SK-N-SH (cell line): ENCODE data around the gene PAPOLA. TPM values are rescaled to one million over a fixed set of nuclear protein-coding genes. Genes with fewer than 3 reads are reported as not detected.

Experiments used
- CTCF ChIA-PET: fragments of 300-600, 350-600 bp; formaldehyde crosslinking; extraction: SDS; loops from one replicate; lab custom pipeline; 2021; lab: Yijun Ruan, JAX
- POLR2A ChIA-PET: fragments of 350-600 bp; sonication (Branson Sonifier 250); formaldehyde crosslinking; extraction: SDS; loops from one replicate; lab custom pipeline; 2020; ENCODE audit warnings: antibody characterized with exemption, inconsistent platforms; lab: Yijun Ruan, JAX
- DNase-seq: peaks from one replicate; pipeline ENCODE4 v3.0.0; 2012
- H2AFZ ChIP-seq: fragments of 200-600 bp; sonication (generic); 2 replicates; pipeline ENCODE4 v1.8.1; 2016; ENCODE audit warnings: antibody characterized with exemption, mild to moderate bottlenecking, low read depth
- H3F3A ChIP-seq: fragments of 200-600 bp; sonication (generic); replicated peaks from 2 replicates; pipeline ENCODE3; 2016; ENCODE audit warnings: antibody characterized with exemption, mild to moderate bottlenecking; ENCODE audit not compliant: insufficient read depth
- H3K27ac ChIP-seq, 2 experiments: fragments of 200-500 bp in 1 of 2; fragments of 200-600 bp in 1 of 2; sonication (Bioruptor generic) in 1 of 2; sonication (generic), shearing (Covaris generic) in 1 of 2; 2 replicates each; pipeline versions ENCODE4 v1.5.1 to v1.6.1; 2014 to 2016; ENCODE audit warnings: low read depth in 2 of 2, inconsistent platforms in 1 of 2, low read length in 1 of 2, mild to moderate bottlenecking in 1 of 2, mixed read lengths in 1 of 2
- H3K27me3 ChIP-seq: fragments of 200-600 bp; sonication (generic), shearing (Covaris generic); 2 replicates; pipeline ENCODE4 v1.6.1; 2016; ENCODE audit warnings: mixed run types; ENCODE audit not compliant: insufficient read depth
- H3K36me3 ChIP-seq, 2 experiments: fragments of 200-500 bp in 1 of 2; fragments of 200-600 bp in 1 of 2; sonication (Bioruptor generic) in 1 of 2; sonication (generic) in 1 of 2; replicated peaks in 1 of 2; 2 replicates each; pipeline versions ENCODE3 to v1.5.1; 2014 to 2016; ENCODE audit warnings: low read length in 1 of 2, mild to moderate bottlenecking in 1 of 2; ENCODE audit not compliant: insufficient read depth in 2 of 2, control insufficient read depth in 1 of 2
- H3K4me1 ChIP-seq, 2 experiments: fragments of 200-500 bp in 1 of 2; fragments of 200-600 bp in 1 of 2; sonication (Bioruptor generic) in 1 of 2; sonication (generic), shearing (Covaris generic) in 1 of 2; 2 replicates each; pipeline versions ENCODE4 v1.5.1 to v1.6.1; 2014 to 2016; ENCODE audit warnings: low read depth in 1 of 2, low read length in 1 of 2, mixed run types in 1 of 2; ENCODE audit not compliant: insufficient read depth in 2 of 2, control insufficient read depth in 1 of 2
- H3K4me2 ChIP-seq: fragments of 200-600 bp; sonication (generic), shearing (Covaris generic); 2 replicates; pipeline ENCODE4 v1.6.1; 2017; ENCODE audit warnings: mixed run types
- H3K4me3 ChIP-seq, 2 experiments: fragments of 200-500 bp in 1 of 2; fragments of 200-600 bp in 1 of 2; sonication (Bioruptor generic) in 1 of 2; sonication (generic), shearing (Covaris generic) in 1 of 2; 2 replicates each; pipeline versions ENCODE4 v1.5.1 to v1.8.1; 2014 to 2016; ENCODE audit warnings: low read depth in 2 of 2, inconsistent platforms in 1 of 2, low read length in 1 of 2, mild to moderate bottlenecking in 1 of 2, mixed read lengths in 1 of 2, moderate library complexity in 1 of 2
- H3K79me2 ChIP-seq: fragments of 200-600 bp; sonication (generic); 2 replicates; pipeline ENCODE4 v1.8.1; 2017; ENCODE audit warnings: mild to moderate bottlenecking; ENCODE audit not compliant: insufficient read depth
- H3K9ac ChIP-seq: fragments of 200-600 bp; sonication (generic); 2 replicates; pipeline ENCODE4 v1.6.1; 2017; ENCODE audit warnings: mixed run types
- H3K9me2 ChIP-seq: fragments of 200-600 bp; sonication (generic); 2 replicates; pipeline ENCODE4 v1.6.1; 2017; ENCODE audit warnings: mixed run types
- H3K9me3 ChIP-seq: fragments of 200-600 bp; sonication (generic); 2 replicates; pipeline ENCODE4 v1.6.1; 2017; ENCODE audit warnings: mixed run types, mild to moderate bottlenecking, moderate library complexity
- H4K20me1 ChIP-seq: fragments of 200-600 bp; sonication (generic); 2 replicates; pipeline ENCODE4 v1.6.1; 2017; ENCODE audit warnings: mild to moderate bottlenecking, mixed run types; ENCODE audit not compliant: insufficient read depth
- CTCF ChIP-seq: fragments of 200-600 bp; sonication (generic); IDR thresholded peaks from 2 replicates; pipeline ENCODE4 v1.6.1; 2017; ENCODE audit warnings: antibody characterized with exemption, mild to moderate bottlenecking, moderate library complexity
- ELF1 ChIP-seq: IDR thresholded peaks from 2 replicates; pipeline ENCODE4 v1.4.0; 2012
- EP300 ChIP-seq, 2 experiments: IDR thresholded peaks; 2 replicates each; pipeline versions ENCODE4 v1.4.0 to v1.6.1; 2012; ENCODE audit warnings: borderline replicate concordance in 1 of 2, low read depth in 1 of 2, low read length in 1 of 2
- FOSL2 ChIP-seq: IDR thresholded peaks from 2 replicates; pipeline ENCODE4 v1.4.0; 2012; ENCODE audit warnings: low read depth, mild to moderate bottlenecking, moderate library complexity, borderline replicate concordance
- FOXJ3 ChIP-seq: sonication (generic); formaldehyde crosslinking; IDR thresholded peaks from 2 replicates; pipeline ENCODE4 v1.5.1; 2020; ENCODE audit warnings: mild to moderate bottlenecking, missing genetic modification reagents
- FOXM1 ChIP-seq: IDR thresholded peaks from 2 replicates; pipeline ENCODE4 v1.4.0; 2012; ENCODE audit warnings: low read depth, mild to moderate bottlenecking
- IRF3 ChIP-seq: fragments of 150-350 bp; IDR thresholded peaks from 2 replicates; pipeline ENCODE4 v1.6.1; 2016; ENCODE audit warnings: mild to moderate bottlenecking, low read depth, low read length
- MEF2A ChIP-seq: IDR thresholded peaks from 2 replicates; pipeline ENCODE4 v1.4.0; 2012; ENCODE audit warnings: low read depth, borderline replicate concordance
- MXI1 ChIP-seq: IDR thresholded peaks from 2 replicates; pipeline ENCODE4 v1.6.1; 2012; ENCODE audit warnings: mild to moderate bottlenecking, low read depth, low read length, improper control_type of control experiment
- NRF1 ChIP-seq: IDR thresholded peaks from 2 replicates; pipeline ENCODE4 v1.6.1; 2012; ENCODE audit warnings: low read depth, mild to moderate bottlenecking, low read length
- RAD21 ChIP-seq: IDR thresholded peaks from 2 replicates; pipeline ENCODE4 v1.6.1; 2012; ENCODE audit warnings: mild to moderate bottlenecking, low read length
- REST ChIP-seq: IDR thresholded peaks from 2 replicates; pipeline ENCODE4 v1.6.1; 2012; ENCODE audit warnings: mild to moderate bottlenecking, low read depth, low read length, moderate library complexity
- RFX5 ChIP-seq: IDR thresholded peaks from 2 replicates; pipeline ENCODE4 v1.6.1; 2012; ENCODE audit warnings: mild to moderate bottlenecking, improper control_type of control experiment, low read length
- SMC3 ChIP-seq: IDR thresholded peaks from 2 replicates; pipeline ENCODE4 v1.6.1; 2012; ENCODE audit warnings: low read depth, low read length, improper control_type of control experiment
- TCF12 ChIP-seq: IDR thresholded peaks from 2 replicates; pipeline ENCODE4 v1.4.0; 2012
- TEAD4 ChIP-seq: IDR thresholded peaks from 2 replicates; pipeline ENCODE4 v1.4.0; 2012; ENCODE audit warnings: mild to moderate bottlenecking, borderline replicate concordance; ENCODE audit not compliant: insufficient read depth
- YY1 ChIP-seq: IDR thresholded peaks from 2 replicates; pipeline ENCODE4 v1.4.0; 2012; ENCODE audit warnings: low read depth, mild to moderate bottlenecking
- WGBS: methylation state at CpG from one replicate; pipeline ENCODE4 v1.1.6; 2017; ENCODE audit warnings: low lambda C conversion rate; 5-methylcytosine and 5-hydroxymethylcytosine counted together
- polyA plus RNA-seq, 3 experiments: library from polyadenylated mRNA; depleted of rRNA; stranded (reverse); fragments of >200 nt; gene quantifications; 2 replicates each; pipeline ENCODE4 v1.2.3, GENCODE V29; 2012
- TF ChIP-seq, protein P1 (sequence below): IDR thresholded peaks from 2 replicates; pipeline ENCODE4 v1.4.0; 2012; ENCODE audit warnings: low read depth, borderline replicate concordance

PAPOLA gene
- polyA plus RNA-seq, 1 of the 3 experiments (the other 2 are of a cell fraction): 53.7 TPM

DNA sequence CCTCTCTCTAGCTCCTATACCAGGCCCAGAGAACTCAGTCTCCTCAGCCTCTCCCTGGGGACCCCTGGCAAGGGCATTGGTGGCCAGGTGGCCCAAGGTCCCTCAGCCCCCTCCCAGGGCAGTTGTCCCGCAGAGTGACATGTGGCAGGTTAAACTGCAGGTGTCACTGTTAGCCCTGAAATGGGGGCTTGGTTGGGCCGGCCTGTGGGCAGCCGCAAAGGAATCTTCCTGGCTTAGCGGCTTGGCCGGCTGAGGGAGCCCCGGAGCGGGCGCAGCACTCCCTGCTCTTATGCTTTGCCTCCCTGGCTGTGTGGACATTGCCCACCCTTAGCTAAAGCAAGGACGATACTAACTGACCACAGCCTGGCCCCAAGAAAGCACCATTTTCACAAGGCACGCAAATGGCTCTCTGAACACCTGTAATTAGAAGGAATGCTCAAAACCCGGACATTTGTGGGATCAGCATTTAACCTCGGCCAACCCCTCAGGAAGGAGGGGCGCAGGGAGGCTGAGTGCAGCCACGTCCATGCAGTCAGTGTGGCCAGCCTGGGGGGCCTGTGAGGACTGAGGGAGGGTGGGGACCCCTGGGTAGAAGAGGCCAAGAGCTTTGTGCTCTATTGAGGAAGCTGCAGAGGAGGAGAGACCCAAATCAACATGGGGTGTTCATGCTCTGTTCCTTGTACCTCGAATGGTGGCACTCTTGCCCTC, 82.2 kb downstream of the PAPOLA start:
- TF ChIP-seq TCF12: no peak
- peak; percentile 44 for TF ChIP-seq CTCF
- no peak for TF ChIP-seq RFX5
- TF ChIP-seq RAD21: peak; percentile 97
- TF ChIP-seq MXI1: no peak
- TF ChIP-seq SMC3: peak; percentile 84
- TF ChIP-seq TEAD4: no peak
- no peak for TF ChIP-seq REST
- TF ChIP-seq FOXM1: no peak
- no peak for TF ChIP-seq YY1
- no peak for TF ChIP-seq IRF3
- no peak for TF ChIP-seq MEF2A
- TF ChIP-seq, protein P1, sequence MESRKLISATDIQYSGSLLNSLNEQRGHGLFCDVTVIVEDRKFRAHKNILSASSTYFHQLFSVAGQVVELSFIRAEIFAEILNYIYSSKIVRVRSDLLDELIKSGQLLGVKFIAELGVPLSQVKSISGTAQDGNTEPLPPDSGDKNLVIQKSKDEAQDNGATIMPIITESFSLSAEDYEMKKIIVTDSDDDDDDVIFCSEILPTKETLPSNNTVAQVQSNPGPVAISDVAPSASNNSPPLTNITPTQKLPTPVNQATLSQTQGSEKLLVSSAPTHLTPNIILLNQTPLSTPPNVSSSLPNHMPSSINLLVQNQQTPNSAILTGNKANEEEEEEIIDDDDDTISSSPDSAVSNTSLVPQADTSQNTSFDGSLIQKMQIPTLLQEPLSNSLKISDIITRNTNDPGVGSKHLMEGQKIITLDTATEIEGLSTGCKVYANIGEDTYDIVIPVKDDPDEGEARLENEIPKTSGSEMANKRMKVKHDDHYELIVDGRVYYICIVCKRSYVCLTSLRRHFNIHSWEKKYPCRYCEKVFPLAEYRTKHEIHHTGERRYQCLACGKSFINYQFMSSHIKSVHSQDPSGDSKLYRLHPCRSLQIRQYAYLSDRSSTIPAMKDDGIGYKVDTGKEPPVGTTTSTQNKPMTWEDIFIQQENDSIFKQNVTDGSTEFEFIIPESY: no peak
- no peak for TF ChIP-seq FOXJ3 (CRISPR knock-in tag)
- no peak for TF ChIP-seq ELF1
- TF ChIP-seq EP300 (IDR thresholded peaks at IDR 0.05; ENCODE audit: borderline replicate concordance in 1 of 2, low read depth in 1 of 2, low read length in 1 of 2): no peak
- no peak for TF ChIP-seq FOSL2
- TF ChIP-seq NRF1: no peak
- Histone ChIP-seq H3K36me3 (no peaks in the 10 kb centered on the region), H3K9me2 (no peaks in the 10 kb centered on the region), H3K4me1 (peaks cover 0 to 2% of the 10 kb centered on the region in 2 experiments; a peak in 1 of 4 replicates), H3F3A (no peaks in the 10 kb centered on the region), H3K27ac (no peak overlapping the region), H3K4me3 (peak overlapping the region in 1 of 2 experiments; percentile 40; a peak in 1 of 4 replicates), H2AFZ (no peak overlapping the region), H3K4me2 (no peak overlapping the region), H4K20me1 (no peaks in the 10 kb centered on the region), H3K9ac (no peak overlapping the region), H3K9me3 (no peaks in the 10 kb centered on the region), H3K27me3 (no peaks in the 10 kb centered on the region; the same call in 1 of the 2 replicates), H3K79me2 (no peaks in the 10 kb centered on the region)
- peak; percentile 88 for DNase-seq
- whole genome bisulfite sequencing: 27% methylated on average over 15 of the region's 15 CpGs
- ChIA-PET POLR2A (interaction anchor here (0.6 kb wide), 1 partner anchor 44 kb away, joined by 6 read pairs; no protein-coding TSS in a partner anchor), CTCF (interaction anchor here (0.5 to 11.6 kb wide), 29 partner anchors 9 to 480 kb away, joined by 3 to 170 read pairs (median 4); no protein-coding TSS in a partner anchor)
